Measurements from ENCODE around the gene METRNL. TPM values are rescaled to one million over a fixed set of nuclear protein-coding genes. Genes with fewer than 3 reads are reported as not detected.
"Not testable (repeated sequence)": the region's sequence is repeated elsewhere in the genome, so short reads cannot be mapped to it uniquely, and the experiment has no call there.

The METRNL gene
- total RNA-seq, 1 experiment from 2014 or later: 58.7 TPM

DNA sequence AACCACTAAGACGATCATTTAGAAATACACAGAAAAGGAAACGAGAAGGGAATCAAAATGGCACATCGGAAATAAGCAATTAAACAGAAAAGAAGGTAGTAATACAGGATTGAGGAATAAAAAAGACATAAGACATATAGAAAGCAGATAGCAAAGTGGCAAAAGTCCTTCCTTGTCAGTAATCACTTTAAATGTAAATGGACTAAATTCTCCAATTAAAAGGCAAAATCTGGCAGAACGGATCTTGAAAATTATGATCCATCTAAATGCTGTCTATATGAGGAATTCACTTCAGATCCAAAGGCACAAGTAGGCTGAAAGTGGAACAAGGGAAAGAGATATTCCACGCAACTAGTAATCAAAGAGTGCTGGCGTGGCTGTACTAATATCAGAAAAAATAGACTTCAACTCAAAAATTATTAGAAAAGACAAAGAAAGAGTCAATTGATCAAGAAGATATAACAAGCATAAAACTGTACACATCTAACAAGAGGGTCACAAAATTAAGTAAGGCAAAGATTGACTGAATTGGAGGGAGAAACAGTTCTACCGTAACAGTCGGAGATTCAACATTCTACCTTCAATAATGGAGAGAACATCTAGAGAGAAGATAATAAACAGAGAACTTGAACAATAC, 36.8 kb upstream of the METRNL start:
- Histone ChIP-seq H3K4me2 (ENCODE audit: low read length) (no peak overlapping the region), H3K79me2 (ENCODE audit: insufficient read depth, low read length) (peaks cover 19% of the 10 kb centered on the region), H3K9me3 (ENCODE audit: control insufficient read depth in 1 of 2, insufficient read depth in 1 of 2, low read depth in 1 of 2, low read length in 2 of 2) (peaks cover 28 to 47% of the 10 kb centered on the region in 2 experiments), H4K20me1 (ENCODE audit: insufficient read depth) (no peaks in the 10 kb centered on the region), H2AFZ (ENCODE audit: low read depth, low read length, poor library complexity, severe bottlenecking) (no peak overlapping the region), H3K4me3 (replicated peaks in 1 of 2; ENCODE audit: low read depth in 1 of 2, low read length in 2 of 2) (no peak overlapping the region), H3K36me3 (ENCODE audit: control insufficient read depth in 1 of 2, insufficient read depth in 2 of 2, low read length in 2 of 2) (peaks cover 0 to 60% of the 10 kb centered on the region in 2 experiments; a peak in 2 of 4 replicates), H3K4me1 (ENCODE audit: control insufficient read depth in 1 of 2, insufficient read depth in 2 of 2, low read length in 2 of 2) (peaks cover 0 to under 1% of the 10 kb centered on the region in 2 experiments; a peak in 1 of 4 replicates), H3K27ac (ENCODE audit: low read depth, low read length) (no peak overlapping the region), H3K27me3 (ENCODE audit: insufficient read depth, low read length) (no peaks in the 10 kb centered on the region), H3K9ac (ENCODE audit: low read length) (no peak overlapping the region), H3K9me2 (ENCODE audit: insufficient read depth) (no peaks in the 10 kb centered on the region)
- BruUV-seq (replicated peaks): no TSS peak
- RAD21 ChIA-PET (ENCODE audit: low non-redundant PET in 1 of 2, low total read pairs in 2 of 2, uncharacterized antibody in 2 of 2, unreplicated experiment in 2 of 2): no interaction called here
- POLR2A ChIA-PET: no interaction called here
- CTCF ChIA-PET: no interaction called here
- DNase-seq (ENCODE audit: low read depth, low spot score) (no peak), ATAC-seq (no peak)
- intact Hi-C loops (cut with micrococcal nuclease): no loop called here
- TF ChIP-seq EZH2 (IDR thresholded peaks at IDR 0.05) (no peak), ZNF274 (IDR thresholded peaks at IDR 0.05; ENCODE audit: low read depth, low read length) (no peak), POLR2AphosphoS5 (IDR thresholded peaks at IDR 0.05; ENCODE audit: low read depth, low read length) (no peak), EZH2phosphoT487 (IDR thresholded peaks at IDR 0.05; ENCODE audit: borderline replicate concordance) (no peak), TCF7L2 (IDR thresholded peaks at IDR 0.05; ENCODE audit: borderline replicate concordance, extremely low read depth, insufficient read depth, insufficient read length) (no peak), RAD21 (IDR thresholded peaks at IDR 0.05; ENCODE audit: low read depth) (no peak), CEBPB (IDR thresholded peaks at IDR 0.05; ENCODE audit: low read depth) (no peak)
- TF ChIP-seq, protein P1, sequence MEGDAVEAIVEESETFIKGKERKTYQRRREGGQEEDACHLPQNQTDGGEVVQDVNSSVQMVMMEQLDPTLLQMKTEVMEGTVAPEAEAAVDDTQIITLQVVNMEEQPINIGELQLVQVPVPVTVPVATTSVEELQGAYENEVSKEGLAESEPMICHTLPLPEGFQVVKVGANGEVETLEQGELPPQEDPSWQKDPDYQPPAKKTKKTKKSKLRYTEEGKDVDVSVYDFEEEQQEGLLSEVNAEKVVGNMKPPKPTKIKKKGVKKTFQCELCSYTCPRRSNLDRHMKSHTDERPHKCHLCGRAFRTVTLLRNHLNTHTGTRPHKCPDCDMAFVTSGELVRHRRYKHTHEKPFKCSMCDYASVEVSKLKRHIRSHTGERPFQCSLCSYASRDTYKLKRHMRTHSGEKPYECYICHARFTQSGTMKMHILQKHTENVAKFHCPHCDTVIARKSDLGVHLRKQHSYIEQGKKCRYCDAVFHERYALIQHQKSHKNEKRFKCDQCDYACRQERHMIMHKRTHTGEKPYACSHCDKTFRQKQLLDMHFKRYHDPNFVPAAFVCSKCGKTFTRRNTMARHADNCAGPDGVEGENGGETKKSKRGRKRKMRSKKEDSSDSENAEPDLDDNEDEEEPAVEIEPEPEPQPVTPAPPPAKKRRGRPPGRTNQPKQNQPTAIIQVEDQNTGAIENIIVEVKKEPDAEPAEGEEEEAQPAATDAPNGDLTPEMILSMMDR (IDR thresholded peaks at IDR 0.05 in 2 of 3, conservative IDR thresholded peaks at IDR 0.05 in 1 of 3; ENCODE audit: borderline replicate concordance in 1 of 3, insufficient read depth in 1 of 3, low read depth in 2 of 3, low read length in 2 of 3): no peak
- TF ChIP-seq, protein P2, sequence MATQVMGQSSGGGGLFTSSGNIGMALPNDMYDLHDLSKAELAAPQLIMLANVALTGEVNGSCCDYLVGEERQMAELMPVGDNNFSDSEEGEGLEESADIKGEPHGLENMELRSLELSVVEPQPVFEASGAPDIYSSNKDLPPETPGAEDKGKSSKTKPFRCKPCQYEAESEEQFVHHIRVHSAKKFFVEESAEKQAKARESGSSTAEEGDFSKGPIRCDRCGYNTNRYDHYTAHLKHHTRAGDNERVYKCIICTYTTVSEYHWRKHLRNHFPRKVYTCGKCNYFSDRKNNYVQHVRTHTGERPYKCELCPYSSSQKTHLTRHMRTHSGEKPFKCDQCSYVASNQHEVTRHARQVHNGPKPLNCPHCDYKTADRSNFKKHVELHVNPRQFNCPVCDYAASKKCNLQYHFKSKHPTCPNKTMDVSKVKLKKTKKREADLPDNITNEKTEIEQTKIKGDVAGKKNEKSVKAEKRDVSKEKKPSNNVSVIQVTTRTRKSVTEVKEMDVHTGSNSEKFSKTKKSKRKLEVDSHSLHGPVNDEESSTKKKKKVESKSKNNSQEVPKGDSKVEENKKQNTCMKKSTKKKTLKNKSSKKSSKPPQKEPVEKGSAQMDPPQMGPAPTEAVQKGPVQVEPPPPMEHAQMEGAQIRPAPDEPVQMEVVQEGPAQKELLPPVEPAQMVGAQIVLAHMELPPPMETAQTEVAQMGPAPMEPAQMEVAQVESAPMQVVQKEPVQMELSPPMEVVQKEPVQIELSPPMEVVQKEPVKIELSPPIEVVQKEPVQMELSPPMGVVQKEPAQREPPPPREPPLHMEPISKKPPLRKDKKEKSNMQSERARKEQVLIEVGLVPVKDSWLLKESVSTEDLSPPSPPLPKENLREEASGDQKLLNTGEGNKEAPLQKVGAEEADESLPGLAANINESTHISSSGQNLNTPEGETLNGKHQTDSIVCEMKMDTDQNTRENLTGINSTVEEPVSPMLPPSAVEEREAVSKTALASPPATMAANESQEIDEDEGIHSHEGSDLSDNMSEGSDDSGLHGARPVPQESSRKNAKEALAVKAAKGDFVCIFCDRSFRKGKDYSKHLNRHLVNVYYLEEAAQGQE (IDR thresholded peaks at IDR 0.05; ENCODE audit: low read depth): no peak

DNA sequence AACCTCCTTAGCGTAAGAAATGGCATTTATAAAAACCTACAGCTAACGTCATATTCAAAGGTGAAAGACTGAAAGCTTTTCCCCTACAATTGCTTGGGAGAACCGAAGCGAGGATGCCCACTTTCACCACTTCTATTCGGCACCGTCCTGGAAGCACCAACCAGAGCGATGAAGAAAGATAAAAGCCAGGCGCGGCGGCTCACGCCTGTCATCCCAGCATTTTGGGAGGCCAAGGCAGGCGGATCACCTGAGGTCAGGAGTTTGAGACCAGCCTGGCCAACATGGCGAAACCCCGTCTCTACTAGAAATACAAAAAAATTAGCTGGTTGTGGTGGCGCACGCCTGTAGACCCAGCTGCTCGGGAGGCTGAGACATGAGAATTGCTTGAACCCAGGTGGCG, 34.9 kb upstream of the METRNL start:
- ATAC-seq; DNase-seq (ENCODE audit: low read depth, low spot score); POLR2A ChIA-PET; intact Hi-C loops (cut with micrococcal nuclease); CTCF ChIA-PET; H3K4me2 ChIP-seq (ENCODE audit: low read length); H2AFZ ChIP-seq (ENCODE audit: low read depth, low read length, poor library complexity, severe bottlenecking); H3K9ac ChIP-seq (ENCODE audit: low read length); RAD21 ChIA-PET (ENCODE audit: low non-redundant PET in 1 of 2, low total read pairs in 2 of 2, uncharacterized antibody in 2 of 2, unreplicated experiment in 2 of 2); H4K20me1 ChIP-seq (ENCODE audit: insufficient read depth); H3K27ac ChIP-seq (ENCODE audit: low read depth, low read length); BruUV-seq (replicated peaks); H3K9me2 ChIP-seq (ENCODE audit: insufficient read depth); H3K4me3 ChIP-seq (replicated peaks in 1 of 2; ENCODE audit: low read depth in 1 of 2, low read length in 2 of 2); H3K27me3 ChIP-seq (ENCODE audit: insufficient read depth, low read length): not testable (repeated sequence)
- Histone ChIP-seq H3K9me3 (ENCODE audit: control insufficient read depth in 1 of 2, insufficient read depth in 1 of 2, low read depth in 1 of 2, low read length in 2 of 2) (peaks cover 28 to 47% of the 10 kb centered on the region in 2 experiments), H3K36me3 (ENCODE audit: control insufficient read depth in 1 of 2, insufficient read depth in 2 of 2, low read length in 2 of 2) (peaks cover 0 to 60% of the 10 kb centered on the region in 2 experiments; a peak in 2 of 4 replicates), H3K4me1 (ENCODE audit: control insufficient read depth in 1 of 2, insufficient read depth in 2 of 2, low read length in 2 of 2) (peaks cover 17% of the 10 kb centered on the region in 2 experiments), H3K79me2 (ENCODE audit: insufficient read depth, low read length) (peaks cover 19% of the 10 kb centered on the region)
